Esophagus (tissue), 2 donors: ENCODE data around the gene GAPVD1. TPM values are rescaled to one million over a fixed set of nuclear protein-coding genes. Genes with fewer than 3 reads are reported as not detected.

Experiments
- H3K27ac ChIP-seq, 2 donors: one replicate each; pipeline ENCODE4 v1.5.1; 2013; ENCODE audit warnings: low read depth in 2 of 2, mild to moderate bottlenecking in 2 of 2, inconsistent platforms in 1 of 2, low read length in 1 of 2, moderate library complexity in 1 of 2
- H3K27me3 ChIP-seq, 2 donors: one replicate each; pipeline ENCODE4 v1.6.1; 2013; ENCODE audit warnings: low read length in 2 of 2, control low read depth in 1 of 2, mild to moderate bottlenecking in 1 of 2; ENCODE audit not compliant: insufficient read depth in 2 of 2, control insufficient read depth in 1 of 2
- H3K36me3 ChIP-seq, 2 donors: one replicate each; pipeline ENCODE4 v1.6.1; 2013; ENCODE audit warnings: low read length in 1 of 2; ENCODE audit not compliant: control insufficient read depth in 2 of 2, insufficient read depth in 2 of 2
- H3K4me1 ChIP-seq, 2 donors: one replicate each; pipeline ENCODE4 v1.6.1; 2013; ENCODE audit warnings: low read length in 1 of 2; ENCODE audit not compliant: control insufficient read depth in 2 of 2, insufficient read depth in 2 of 2
- H3K4me3 ChIP-seq, 2 donors: one replicate each; pipeline ENCODE4 v1.5.1; 2013; ENCODE audit warnings: low read length in 2 of 2, mild to moderate bottlenecking in 2 of 2, low read depth in 1 of 2, moderate library complexity in 1 of 2
- H3K9me3 ChIP-seq, 2 donors: one replicate each; pipeline ENCODE4 v1.6.1; 2013; ENCODE audit warnings: mild to moderate bottlenecking in 2 of 2, low read depth in 1 of 2, low read length in 1 of 2, moderate library complexity in 1 of 2; ENCODE audit not compliant: control insufficient read depth in 2 of 2, insufficient read depth in 1 of 2
- WGBS, 2 donors: extraction: QIAGEN DNeasy Blood & Tissue Kit; methylation state at CpG; one replicate each; pipeline ENCODE4 v1.1.7; 2013; 5-methylcytosine and 5-hydroxymethylcytosine counted together
- polyA plus RNA-seq, 2 donors: library from polyadenylated mRNA; stranded (reverse); fragments of 200-250 nt; gene quantifications; one replicate each; pipeline ENCODE4 v1.2.3, GENCODE V29; 2013
- donor health status: healthy with polysubstance abuse.
- donor health status: Bipolar disorder and iron deficiency.

GAPVD1 gene
- polyA plus RNA-seq, 2 donors, result 9.9 to 10.9 TPM

DNA sequence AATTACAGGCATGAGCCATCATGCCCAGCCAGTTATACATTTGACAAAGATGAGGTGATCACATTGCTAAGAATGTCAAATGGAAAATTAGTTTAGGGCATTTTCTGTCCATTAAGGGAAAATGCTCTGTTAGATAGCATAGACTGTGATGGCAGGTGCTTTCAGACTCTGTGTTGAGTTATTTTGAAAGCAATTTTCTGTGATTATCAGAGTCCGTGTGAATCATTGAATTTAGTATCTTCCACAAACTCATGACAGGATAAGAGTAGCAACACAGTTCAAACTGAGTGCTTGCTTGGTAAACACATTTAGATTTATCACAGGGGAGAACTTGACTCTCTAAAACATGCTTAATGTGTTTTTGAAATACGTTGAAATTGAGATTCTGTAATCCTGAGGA lies 69.0 kb downstream of the GAPVD1 start:
- 86 to 87% methylated on average over 2 of the region's 2 CpGs for WGBS, 2 donors
- Histone ChIP-seq H3K9me3 (no peaks in the 10 kb centered on the region), H3K4me1 (peaks cover 0 to 2% of the 10 kb centered on the region in 2 donors), H3K4me3 (no peak overlapping the region), H3K36me3 (peaks cover 4 to 11% of the 10 kb centered on the region in 2 donors), H3K27ac (no peak overlapping the region), H3K27me3 (no peaks in the 10 kb centered on the region)

DNA sequence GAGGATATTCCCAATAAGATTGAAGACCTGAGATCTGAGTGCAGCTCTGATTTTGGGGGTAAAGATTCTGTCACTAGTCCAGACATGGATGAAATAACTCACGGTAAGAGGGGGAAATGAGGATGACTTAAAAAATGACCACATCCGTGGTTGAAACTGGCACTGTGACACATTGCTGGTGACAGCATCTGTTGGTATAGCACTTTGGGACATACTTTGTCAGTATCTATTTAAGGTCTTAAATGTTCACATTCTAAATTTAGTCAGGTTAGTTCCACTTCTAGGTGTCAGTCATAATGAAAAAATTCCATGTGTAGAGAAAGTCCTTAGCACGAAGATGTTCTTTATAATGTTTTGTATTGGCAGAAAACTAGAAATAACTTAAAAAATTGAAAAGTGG lies 70.9 kb downstream of the GAPVD1 start:
- peaks cover 9 to 16% of the 10 kb centered on the region in 2 donors for H3K36me3 ChIP-seq
- H3K9me3 ChIP-seq, result no peaks in the 10 kb centered on the region
- no peaks in the 10 kb centered on the region for H3K27me3 ChIP-seq
- no peak overlapping the region for H3K4me3 ChIP-seq
- no peak overlapping the region for H3K27ac ChIP-seq
- peaks cover 0 to 2% of the 10 kb centered on the region in 2 donors for H3K4me1 ChIP-seq
- WGBS, 2 donors, result 80 to 83% methylated on average over 3 of the region's 3 CpGs

DNA sequence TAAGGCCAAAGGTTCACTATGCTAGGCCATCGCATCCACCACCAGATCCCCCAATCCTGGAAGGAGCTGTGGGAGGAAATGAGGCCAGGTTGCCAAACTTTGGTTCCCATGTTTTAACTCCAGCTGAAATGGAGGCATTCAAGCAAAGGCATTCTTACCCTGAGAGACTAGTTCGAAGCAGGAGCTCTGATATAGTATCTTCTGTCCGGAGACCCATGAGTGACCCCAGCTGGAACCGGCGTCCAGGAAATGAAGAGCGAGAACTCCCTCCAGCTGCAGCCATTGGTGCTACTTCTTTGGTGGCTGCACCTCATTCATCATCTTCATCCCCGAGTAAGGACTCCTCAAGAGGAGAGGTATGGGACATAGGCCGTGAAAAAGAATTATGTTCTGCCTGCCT lies 75.6 kb downstream of the GAPVD1 start:
- H3K4me1 ChIP-seq, result no peaks in the 10 kb centered on the region
- H3K27me3 ChIP-seq, result no peaks in the 10 kb centered on the region
- peaks cover 12 to 13% of the 10 kb centered on the region in 2 donors for H3K36me3 ChIP-seq
- no peak overlapping the region for H3K27ac ChIP-seq
- H3K9me3 ChIP-seq, result no peaks in the 10 kb centered on the region
- no peak overlapping the region for H3K4me3 ChIP-seq
- 75 to 77% methylated on average over 8 of the region's 8 CpGs for whole genome bisulfite sequencing, 2 donors

DNA sequence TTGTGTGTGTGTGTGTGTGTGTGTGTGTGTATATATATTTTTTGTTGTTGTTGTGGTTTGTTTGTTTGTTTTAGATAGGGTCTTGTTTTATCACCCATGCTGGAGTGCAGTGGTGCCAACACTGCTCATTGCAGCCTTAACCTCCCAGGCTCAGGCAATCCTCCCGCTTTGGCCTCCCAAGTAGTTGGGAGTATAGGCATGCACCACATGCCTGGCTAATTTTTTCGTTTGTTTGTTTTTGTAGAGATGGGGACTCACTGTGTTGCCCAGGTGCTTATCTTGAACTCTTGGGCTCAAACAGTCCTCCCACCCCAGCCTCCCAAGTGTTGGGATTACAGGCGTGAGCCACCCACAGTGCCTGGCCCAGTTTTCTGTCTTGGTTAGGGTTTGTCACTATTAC lies 77.3 kb downstream of the GAPVD1 start:
- H3K9me3 ChIP-seq, result no peaks in the 10 kb centered on the region
- H3K27ac ChIP-seq, result no peak overlapping the region
- WGBS, 2 donors, result 92 to 95% methylated on average over 3 of the region's 3 CpGs
- H3K27me3 ChIP-seq, result no peaks in the 10 kb centered on the region
- no peaks in the 10 kb centered on the region for H3K4me1 ChIP-seq
- H3K4me3 ChIP-seq, result no peak overlapping the region
- peaks cover 11 to 12% of the 10 kb centered on the region in 2 donors for H3K36me3 ChIP-seq

DNA sequence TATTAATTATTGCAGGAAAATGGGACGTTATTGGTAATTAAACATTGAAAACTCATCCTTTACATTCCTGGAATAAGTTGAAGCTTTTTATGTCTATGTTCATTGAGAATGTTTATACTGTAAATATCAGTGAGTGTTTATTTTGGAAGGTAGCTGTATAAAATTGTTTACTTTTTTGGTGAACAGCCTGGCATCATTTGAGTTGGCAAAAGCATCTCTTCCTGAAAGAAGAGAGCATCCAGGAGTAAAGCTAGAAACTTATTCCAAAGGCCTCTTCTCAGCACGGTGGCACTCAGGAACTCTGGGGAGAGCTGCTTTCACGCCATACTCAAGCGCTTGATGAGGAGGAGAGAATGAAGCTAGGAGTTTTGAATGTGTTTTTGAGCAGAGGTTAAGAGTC lies 79.9 kb downstream of the GAPVD1 start:
- no peaks in the 10 kb centered on the region for H3K9me3 ChIP-seq
- H3K4me3 ChIP-seq, result no peak overlapping the region
- peaks cover 12 to 13% of the 10 kb centered on the region in 2 donors for H3K36me3 ChIP-seq
- H3K27me3 ChIP-seq, result no peaks in the 10 kb centered on the region
- no peaks in the 10 kb centered on the region for H3K4me1 ChIP-seq
- 85% methylated on average over 4 of the region's 4 CpGs for WGBS, 2 donors
- no peak overlapping the region for H3K27ac ChIP-seq

- Histone ChIP-seq H3K4me1 (no peaks in the 10 kb centered on the region), H3K27ac (no peak overlapping the region), H3K4me3 (no peak overlapping the region), H3K36me3 (peaks cover 3 to 10% of the 10 kb centered on the region in 2 donors), H3K27me3 (no peaks in the 10 kb centered on the region), H3K9me3 (no peaks in the 10 kb centered on the region)
- 59 to 61% methylated on average over 3 of the region's 3 CpGs for WGBS, 2 donors
These were observed 82.1 kb downstream of the GAPVD1 start for GRCh38 chr9:125343518-125344275.

- H3K4me3 ChIP-seq, result no peak overlapping the region
- peaks cover 3 to 8% of the 10 kb centered on the region in 2 donors for H3K36me3 ChIP-seq
- H3K27ac ChIP-seq, result no peak overlapping the region
- no peaks in the 10 kb centered on the region for H3K27me3 ChIP-seq
- H3K4me1 ChIP-seq, result no peaks in the 10 kb centered on the region
- no peaks in the 10 kb centered on the region for H3K9me3 ChIP-seq
- 80 to 89% methylated on average over 3 of the region's 3 CpGs for WGBS, 2 donors
These were observed 84.6 kb downstream of the GAPVD1 start for GRCh38 chr9:125346080-125346732.

- H3K9me3 ChIP-seq, result no peaks in the 10 kb centered on the region
- no peaks in the 10 kb centered on the region for H3K4me1 ChIP-seq
- H3K36me3 ChIP-seq, result peaks cover 19 to 27% of the 10 kb centered on the region in 2 donors
- H3K4me3 ChIP-seq, result no peak overlapping the region
- H3K27me3 ChIP-seq, result no peaks in the 10 kb centered on the region
- WGBS, 2 donors, result 94 to 95% methylated on average over 11 of the region's 11 CpGs
- no peak overlapping the region for H3K27ac ChIP-seq
These were observed 94.0 kb downstream of the GAPVD1 start for GRCh38 chr9:125355601-125356000.

GRCh38 chr9:125356032-125356431 lies 94.4 kb downstream of the GAPVD1 start:
- H3K36me3 ChIP-seq, result peaks cover 21 to 28% of the 10 kb centered on the region in 2 donors
- no peaks in the 10 kb centered on the region for H3K9me3 ChIP-seq
- H3K4me1 ChIP-seq, result no peaks in the 10 kb centered on the region
- no peak overlapping the region for H3K27ac ChIP-seq
- H3K4me3 ChIP-seq, result no peak overlapping the region
- no peaks in the 10 kb centered on the region for H3K27me3 ChIP-seq
- WGBS, 2 donors, result 75 to 83% methylated on average over 3 of the region's 3 CpGs

DNA sequence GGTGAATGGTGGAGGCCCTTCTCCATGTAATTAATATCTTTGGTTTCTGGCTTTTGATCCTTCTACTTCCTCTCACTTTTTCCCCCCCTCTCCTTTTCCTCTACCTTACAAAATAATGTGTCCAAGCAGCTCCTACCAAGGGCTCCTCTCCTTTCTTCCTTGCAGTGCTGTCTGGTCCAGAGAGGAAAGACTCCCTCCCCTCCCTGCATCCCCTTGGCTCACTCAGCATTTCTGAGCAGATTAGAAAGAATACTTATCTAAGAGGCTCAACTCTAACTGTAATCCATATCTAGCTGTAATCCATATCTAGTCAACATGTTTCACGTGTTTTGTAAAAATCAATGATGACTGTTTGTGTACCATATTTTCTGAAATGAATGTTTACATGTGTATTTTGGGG lies 97.4 kb downstream of the GAPVD1 start:
- Histone ChIP-seq H3K27me3 (no peaks in the 10 kb centered on the region), H3K27ac (no peak overlapping the region), H3K4me1 (no peaks in the 10 kb centered on the region), H3K4me3 (no peak overlapping the region), H3K36me3 (peaks cover 18 to 28% of the 10 kb centered on the region in 2 donors), H3K9me3 (no peaks in the 10 kb centered on the region)
- 84 to 94% methylated on average over 1 of the region's 1 CpG for WGBS, 2 donors
